Panc1 (cell line): ENCODE results near the gene CCAR1. TPM values are rescaled to one million over a fixed set of nuclear protein-coding genes. Genes with fewer than 3 reads are reported as not detected.

Source experiments
- ATAC-seq: fragments of 200-7000 bp; cut with Tn5 transposase; 2 replicates; pipeline ENCODE4 v1.9.1; 2020; ENCODE audit warnings: mild to moderate bottlenecking, moderate library complexity
- BruUV-seq: library from RNA; stranded (reverse); fragments of 400-500 nt; replicated peaks from 2 replicates; lab custom pipeline; 2021; lab: Mats Ljungman, UMichigan
- CTCF ChIA-PET: fragments of 300-600 bp; sonication (Branson Sonifier 250); formaldehyde crosslinking; loops from one replicate; lab custom pipeline; 2022; ENCODE audit warnings: antibody characterized with exemption; lab: Charles Lee
- POLR2A ChIA-PET: fragments of 300-600 bp; sonication (Branson Sonifier 250); formaldehyde crosslinking; loops from one replicate; lab custom pipeline; 2022; ENCODE audit warnings: antibody characterized with exemption; lab: Charles Lee
- DNase-seq: peaks from one replicate; pipeline ENCODE4 v3.0.0-alpha.2; 2010; ENCODE audit warnings: low read depth, low spot score
- H3K27ac ChIP-seq: 2 replicates; pipeline ENCODE4 v1.5.1; 2011; ENCODE audit warnings: mild to moderate bottlenecking, low read length, inconsistent platforms
- H3K27me3 ChIP-seq: fragments of 200-500 bp; sonication (Bioruptor generic); 2 replicates; pipeline ENCODE4 v1.6.0; 2014; ENCODE audit warnings: low read length, inconsistent platforms; ENCODE audit not compliant: control insufficient read depth, insufficient read depth
- H3K36me3 ChIP-seq: fragments of 200-500 bp; sonication (Bioruptor generic); 2 replicates; pipeline ENCODE4 v1.5.1; 2014; ENCODE audit warnings: inconsistent platforms, mild to moderate bottlenecking, low read length, moderate library complexity; ENCODE audit not compliant: control insufficient read depth, insufficient read depth
- H3K4me1 ChIP-seq: 2 replicates; pipeline ENCODE4 v1.5.1; 2011; ENCODE audit warnings: inconsistent platforms, mild to moderate bottlenecking, low read length, moderate library complexity; ENCODE audit not compliant: control insufficient read depth, insufficient read depth
- H3K4me3 ChIP-seq, 2 experiments: 2 replicates each; pipeline ENCODE4 v1.5.1; 2011 to 2012; ENCODE audit warnings: low read depth in 2 of 2, low read length in 2 of 2, mild to moderate bottlenecking in 2 of 2, inconsistent platforms in 1 of 2, moderate library complexity in 1 of 2
- H3K9me3 ChIP-seq: fragments of 200-500 bp; sonication (Bioruptor generic); 2 replicates; pipeline ENCODE4 v1.5.1; 2014; ENCODE audit warnings: low read depth, mild to moderate bottlenecking, inconsistent platforms, low read length, moderate library complexity; ENCODE audit not compliant: control insufficient read depth, insufficient read depth
- POLR2AphosphoS5 ChIP-seq: IDR thresholded peaks from 2 replicates; pipeline ENCODE4 v1.6.1; 2012; ENCODE audit warnings: mild to moderate bottlenecking, low read depth, low read length, moderate library complexity
- REST ChIP-seq, 2 experiments: IDR thresholded peaks; 2 replicates each; pipeline ENCODE4 v1.6.1; 2011 to 2012; ENCODE audit warnings: low read depth in 2 of 2, control low read depth in 1 of 2, low read length in 1 of 2, mild to moderate bottlenecking in 1 of 2, moderate library complexity in 1 of 2; ENCODE audit not compliant: insufficient read depth in 1 of 2
- SIN3A ChIP-seq: IDR thresholded peaks from 2 replicates; pipeline ENCODE4 v1.6.1; 2012; ENCODE audit warnings: low read depth, mild to moderate bottlenecking, low read length, moderate library complexity, borderline replicate concordance; ENCODE audit not compliant: insufficient read depth
- TCF7L2 ChIP-seq: IDR thresholded peaks from 2 replicates; pipeline ENCODE4 v1.6.1; 2011; ENCODE audit warnings: mild to moderate bottlenecking, low read depth, low read length, inconsistent platforms
- in situ Hi-C: cut with HindIII; loops from 2 replicates; pipeline ENCODE4 v1.10.0; 2016; ENCODE audit warnings: low sequenced_read_pairs, low pct_unique_long_range_greater_than_20kb
- intact Hi-C: fragments of 100-400 bp; cut with micrococcal nuclease; formaldehyde crosslinking; loops from one replicate; pipeline ENCODE4 v1.10.0; 2022; ENCODE audit not compliant: unreplicated experiment
- total RNA-seq: library from RNA; stranded (reverse); gene quantifications from one replicate; pipeline ENCODE4 v1.2.1, GENCODE V29; 2021; ENCODE audit not compliant: unreplicated experiment
- TF ChIP-seq, protein P1 (sequence below): fragments of 450-650 bp; IDR thresholded peaks from 2 replicates; pipeline ENCODE4 v1.5.1; 2017; ENCODE audit warnings: mild to moderate bottlenecking

CCAR1 gene
- total RNA-seq, 1 experiment from 2014 or later = 102 TPM

DNA sequence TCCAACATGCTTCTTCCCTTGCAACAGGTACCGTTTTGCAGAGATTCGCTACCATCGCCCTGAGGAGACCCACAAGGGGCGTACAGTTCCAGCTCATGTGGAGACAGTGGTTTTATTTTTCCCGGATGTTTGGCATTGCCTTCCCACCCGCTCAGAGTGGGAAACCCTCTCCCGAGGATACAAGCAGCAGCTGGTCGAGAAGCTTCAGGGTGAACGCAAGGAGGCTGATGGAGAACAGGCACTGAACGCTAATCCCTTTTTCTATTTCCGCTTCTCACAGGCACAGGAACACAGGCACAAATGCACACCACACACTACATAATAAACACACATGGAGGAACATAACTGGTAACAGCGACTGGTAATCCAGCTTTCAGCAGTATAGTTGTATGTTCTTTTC lies 35.2 kb downstream of the CCAR1 start:
- intact Hi-C loops (no loop called here), in situ Hi-C loops (no loop called here)
- CTCF ChIA-PET = no interaction called here
- Histone ChIP-seq H3K27ac (no peak overlapping the region), H3K4me3 (no peak overlapping the region), H3K36me3 (peaks cover 49% of the 10 kb centered on the region), H3K4me1 (no peaks in the 10 kb centered on the region), H3K27me3 (no peaks in the 10 kb centered on the region), H3K9me3 (no peaks in the 10 kb centered on the region)
- ATAC-seq (no peak), DNase-seq (no peak)
- TF ChIP-seq TCF7L2 (no peak), REST (IDR thresholded peaks at IDR 0.05; ENCODE audit: insufficient read depth in 1 of 2, low read depth in 2 of 2, low read length in 1 of 2) (no peak), POLR2AphosphoS5 (no peak), SIN3A (no peak)
- TF ChIP-seq, protein P1, sequence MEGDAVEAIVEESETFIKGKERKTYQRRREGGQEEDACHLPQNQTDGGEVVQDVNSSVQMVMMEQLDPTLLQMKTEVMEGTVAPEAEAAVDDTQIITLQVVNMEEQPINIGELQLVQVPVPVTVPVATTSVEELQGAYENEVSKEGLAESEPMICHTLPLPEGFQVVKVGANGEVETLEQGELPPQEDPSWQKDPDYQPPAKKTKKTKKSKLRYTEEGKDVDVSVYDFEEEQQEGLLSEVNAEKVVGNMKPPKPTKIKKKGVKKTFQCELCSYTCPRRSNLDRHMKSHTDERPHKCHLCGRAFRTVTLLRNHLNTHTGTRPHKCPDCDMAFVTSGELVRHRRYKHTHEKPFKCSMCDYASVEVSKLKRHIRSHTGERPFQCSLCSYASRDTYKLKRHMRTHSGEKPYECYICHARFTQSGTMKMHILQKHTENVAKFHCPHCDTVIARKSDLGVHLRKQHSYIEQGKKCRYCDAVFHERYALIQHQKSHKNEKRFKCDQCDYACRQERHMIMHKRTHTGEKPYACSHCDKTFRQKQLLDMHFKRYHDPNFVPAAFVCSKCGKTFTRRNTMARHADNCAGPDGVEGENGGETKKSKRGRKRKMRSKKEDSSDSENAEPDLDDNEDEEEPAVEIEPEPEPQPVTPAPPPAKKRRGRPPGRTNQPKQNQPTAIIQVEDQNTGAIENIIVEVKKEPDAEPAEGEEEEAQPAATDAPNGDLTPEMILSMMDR = no peak
- POLR2A ChIA-PET = interaction anchor here (0.6 kb wide), 1 partner anchor 97 kb away, joined by 3 read pairs; no protein-coding TSS in a partner anchor
- no TSS peak for BruUV-seq

DNA sequence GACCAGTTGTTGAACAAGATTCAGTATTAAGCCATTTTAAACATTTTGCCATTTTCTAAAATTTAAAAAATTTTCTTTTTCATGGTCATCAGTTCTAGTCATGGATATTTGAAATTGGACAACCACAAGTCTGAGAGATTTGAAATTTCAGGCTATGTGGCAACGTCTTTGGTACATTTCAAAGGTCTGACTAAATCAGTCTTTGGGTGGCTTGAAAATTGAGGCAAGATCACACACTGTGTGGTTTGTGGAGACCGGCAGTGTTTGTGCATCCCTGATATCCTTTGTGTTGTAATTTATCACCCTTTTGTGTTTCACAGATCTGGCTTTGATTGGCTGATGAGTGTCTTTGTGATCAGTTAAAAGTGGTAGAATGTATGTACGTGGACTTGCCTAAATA lies 35.7 kb downstream of the CCAR1 start:
- H3K4me3 ChIP-seq = no peak overlapping the region
- H3K36me3 ChIP-seq = peaks cover 49% of the 10 kb centered on the region
- no peaks in the 10 kb centered on the region for H3K27me3 ChIP-seq
- H3K4me1 ChIP-seq = no peaks in the 10 kb centered on the region
- ATAC-seq (no peak), DNase-seq (no peak)
- CTCF ChIA-PET = no interaction called here
- TF ChIP-seq SIN3A (no peak), REST (IDR thresholded peaks at IDR 0.05; ENCODE audit: insufficient read depth in 1 of 2, low read depth in 2 of 2, low read length in 1 of 2) (no peak), TCF7L2 (no peak), POLR2AphosphoS5 (no peak)
- TF ChIP-seq, protein P1 = no peak
- POLR2A ChIA-PET = interaction anchor here (0.6 kb wide), 1 partner anchor 97 kb away, joined by 3 read pairs; no protein-coding TSS in a partner anchor
- BruUV-seq = no TSS peak
- no peak overlapping the region for H3K27ac ChIP-seq
- in situ Hi-C loops = no loop called here
- no peaks in the 10 kb centered on the region for H3K9me3 ChIP-seq
- intact Hi-C loops = no loop called here
